Mucosa of descending colon (tissue), 3 donors: Measurements from ENCODE around the gene ADRA2B. TPM values are rescaled to one million over a fixed set of nuclear protein-coding genes. Genes with fewer than 3 reads are reported as not detected.
A peak's percentile ranks its signal among the peaks of the same experiment; 100 is the strongest.

Source experiments
- ATAC-seq: fragments of 200-7000 bp; cut with Tn5 transposase; one replicate; pipeline ENCODE4 v1.9.1; 2020; ENCODE audit warnings: mild to moderate bottlenecking, moderate library complexity
- DNase-seq, 3 donors: peaks; one replicate each; pipeline ENCODE4 v3.0.0-alpha.2; 2020
- H3K36me3 ChIP-seq: fragments of 200-600 bp; one replicate; pipeline ENCODE4 v1.8.0; 2021; ENCODE audit warnings: low read depth, mild to moderate bottlenecking
- H3K4me1 ChIP-seq: fragments of 200-600 bp; one replicate; pipeline ENCODE4 v1.8.0; 2021; ENCODE audit warnings: low read depth, mild to moderate bottlenecking
- H3K4me3 ChIP-seq: fragments of 200-600 bp; one replicate; pipeline ENCODE4 v1.8.0; 2021; ENCODE audit warnings: mild to moderate bottlenecking
- H3K9me3 ChIP-seq: fragments of 200-600 bp; one replicate; pipeline ENCODE4 v1.8.0; 2021; ENCODE audit warnings: mild to moderate bottlenecking
- CTCF ChIP-seq: fragments of 200-600 bp; IDR thresholded peaks from one replicate; pipeline ENCODE4 v1.8.0; 2022; ENCODE audit warnings: antibody characterized with exemption, mild to moderate bottlenecking
- intact Hi-C, 2 donors: fragments of 100-400 bp; cut with DNase I in 1 of 2; cut with micrococcal nuclease in 1 of 2; formaldehyde crosslinking; loops; one replicate each; pipeline versions ENCODE4 v1.11.0 to v1.11.1; 2022; cut with DNase I, micrococcal nuclease
- total RNA-seq, 3 donors: library from RNA; stranded (reverse); fragmentation: NEBNext Ultra II Directional in 2 of 3; extraction: Animal tissue kit (Norgen Biotek cat#: 25700) in 2 of 3; gene quantifications; one replicate each; pipeline versions ENCODE4 v1.2.1 to v1.2.4, GENCODE V29; 2021 to 2023
- donor health status: DM: no; HTN: no; CAD: no; lungs with moderate emphysema.
- donor health status: DM: no; HTN: no; CAD: no.
- donor health status: DM: no; HTN: yes; CAD: no.

The ADRA2B gene
- total RNA-seq, 3 donors from 2014 or later, result 0.17 to 0.73 (median 0.36) TPM

DNA sequence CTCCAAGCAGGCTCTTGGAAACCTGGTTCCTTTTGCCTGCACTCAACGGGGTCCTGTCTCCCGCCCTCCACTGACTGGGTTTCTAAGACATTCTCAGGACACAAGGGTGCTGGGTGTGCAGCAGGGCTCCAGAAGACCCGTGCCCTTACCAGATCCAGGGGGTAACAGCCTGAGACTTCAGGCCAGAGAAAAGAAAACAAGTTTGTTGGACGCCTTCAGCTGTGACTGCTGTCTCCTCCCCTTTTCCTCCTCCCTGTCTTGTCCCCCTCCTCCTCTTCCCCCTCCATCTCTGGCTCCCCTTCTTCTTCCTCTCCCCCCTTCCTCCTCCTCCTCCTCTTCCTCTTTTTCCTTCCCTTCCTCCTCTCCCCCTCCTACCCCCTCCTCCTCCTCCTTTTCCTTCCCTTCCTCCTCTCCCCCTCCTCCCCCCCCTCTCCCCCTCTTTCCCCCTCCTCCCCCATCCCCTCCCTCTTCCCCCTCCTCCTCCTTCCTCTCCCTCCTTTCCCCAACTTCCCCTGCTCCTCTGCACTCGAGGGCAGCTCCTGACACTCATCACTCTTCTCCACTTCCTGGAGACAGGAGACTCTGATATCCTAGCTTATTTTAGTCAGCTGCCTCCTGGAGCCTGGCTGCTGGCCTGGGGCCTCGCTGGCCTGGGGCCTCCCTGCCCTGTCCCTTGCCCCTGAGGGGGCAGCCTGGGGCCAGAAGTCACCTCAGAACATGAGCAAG, 12.4 kb downstream of the ADRA2B start:
- DNase-seq (no peak), ATAC-seq (no peak)
- no peaks in the 10 kb centered on the region for H3K4me1 ChIP-seq
- TF ChIP-seq CTCF, result no peak
- peaks cover 7% of the 10 kb centered on the region for H3K9me3 ChIP-seq
- H3K36me3 ChIP-seq, result no peaks in the 10 kb centered on the region
- no peak overlapping the region for H3K4me3 ChIP-seq
- intact Hi-C loops, result no loop called here

GRCh38 chr2:96103187-96103601, 13.2 kb downstream of the ADRA2B start:
- H3K9me3 ChIP-seq, result peaks cover 7% of the 10 kb centered on the region
- ATAC-seq (peak; percentile 37), DNase-seq (peak in 1 of 3 donors; percentile 8)
- intact Hi-C loops, result no loop called here
- no peak for TF ChIP-seq CTCF
- no peaks in the 10 kb centered on the region for H3K36me3 ChIP-seq
- no peak overlapping the region for H3K4me3 ChIP-seq
- H3K4me1 ChIP-seq, result no peaks in the 10 kb centered on the region

- Histone ChIP-seq H3K4me1 (no peaks in the 10 kb centered on the region), H3K4me3 (no peak overlapping the region), H3K9me3 (peaks cover 7% of the 10 kb centered on the region), H3K36me3 (no peaks in the 10 kb centered on the region)
- intact Hi-C loops, result no loop called here
- ATAC-seq, result no peak
- no peak for TF ChIP-seq CTCF
- peak in 1 of 3 donors; percentile 12 for DNase-seq
Observed at GRCh38 chr2:96102596-96103186, 13.7 kb downstream of the ADRA2B start.

DNA sequence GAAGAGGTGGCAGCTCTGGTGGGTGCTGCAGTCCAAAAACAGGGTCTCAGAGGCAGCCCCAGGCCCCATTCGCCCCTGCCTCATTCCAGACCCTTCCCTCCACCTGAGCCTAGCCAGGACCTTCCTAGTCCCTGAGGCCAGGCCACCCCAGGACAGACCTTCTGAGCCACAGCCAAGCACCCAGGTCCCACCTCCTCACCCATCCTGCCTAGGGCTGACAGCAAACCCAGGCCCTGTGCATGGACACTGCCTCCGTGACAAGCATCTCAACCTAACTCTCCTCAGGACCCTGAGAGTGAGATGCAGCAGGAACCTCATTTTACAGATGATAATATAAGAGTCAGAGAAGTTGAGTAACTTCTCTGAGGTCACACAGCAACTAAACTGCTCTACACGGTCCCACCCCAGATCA, 15.5 kb downstream of the ADRA2B start:
- no peak for TF ChIP-seq CTCF
- DNase-seq (no peak), ATAC-seq (no peak)
- no peak overlapping the region for H3K4me3 ChIP-seq
- H3K36me3 ChIP-seq, result no peaks in the 10 kb centered on the region
- H3K9me3 ChIP-seq, result peaks cover 7% of the 10 kb centered on the region
- intact Hi-C loops, result no loop called here
- H3K4me1 ChIP-seq, result no peaks in the 10 kb centered on the region

DNA sequence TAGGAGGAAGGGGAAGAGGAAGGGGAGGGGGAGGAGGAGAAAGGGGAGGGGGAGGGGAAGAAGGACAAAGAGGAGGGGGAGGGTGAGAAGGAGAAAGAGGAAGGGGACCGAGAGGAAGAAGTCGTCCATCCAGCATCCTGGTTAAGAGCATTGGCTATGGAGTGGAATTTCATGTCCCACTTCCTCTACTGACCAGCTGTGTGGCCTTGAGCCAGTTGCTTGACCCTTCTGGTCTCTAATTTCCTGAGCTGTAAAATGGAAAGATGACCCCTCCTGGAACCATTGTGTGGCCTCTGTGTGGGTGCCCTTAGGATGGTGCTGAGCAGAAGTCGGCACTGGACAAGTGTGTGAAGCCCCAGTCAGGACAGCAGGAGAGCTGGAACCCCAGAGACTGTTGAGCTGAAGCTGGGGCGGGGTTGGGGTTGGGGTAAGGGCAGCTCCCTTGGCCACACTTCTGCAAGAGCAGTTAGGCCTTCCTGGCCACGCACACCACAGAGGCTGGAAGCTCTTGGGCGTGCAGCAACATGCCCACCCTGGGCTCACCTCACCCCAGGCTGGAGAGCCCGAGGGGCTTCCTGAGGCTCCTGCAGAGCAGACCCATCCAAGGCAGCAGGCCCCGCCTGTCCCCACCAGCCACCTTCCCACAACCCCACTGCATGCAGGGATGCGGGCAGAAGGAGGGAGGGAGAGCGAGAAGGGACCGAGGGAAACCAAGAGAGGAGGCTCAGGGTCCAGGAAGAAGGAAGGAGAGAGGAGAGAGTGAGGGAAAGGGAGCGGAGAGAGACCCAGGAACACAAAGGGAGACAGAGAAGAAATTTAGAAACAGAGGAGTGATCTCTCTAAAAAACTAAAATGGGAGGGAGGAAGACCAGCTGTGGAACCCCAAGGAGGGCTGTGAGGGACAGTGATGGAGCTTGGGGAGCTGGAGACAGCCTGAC, 16.2 kb downstream of the ADRA2B start:
- ATAC-seq, result no peak
- Histone ChIP-seq H3K4me1 (no peaks in the 10 kb centered on the region), H3K9me3 (peaks cover 3% of the 10 kb centered on the region), H3K4me3 (no peak overlapping the region), H3K36me3 (no peaks in the 10 kb centered on the region)
- intact Hi-C loops, result no loop called here
- DNase-seq, result peak in 2 of 3 donors; percentile 12 to 29
- TF ChIP-seq CTCF, result no peak
